Liver (tissue), 2 donors: ENCODE results near the gene GALK1.

Experiments used
- CTCF ChIP-seq: fragments of 150-350 bp; IDR thresholded peaks from 2 replicates; pipeline ENCODE4 v1.5.1; 2017; ENCODE audit warnings: improper control_type of control experiment, low read depth, low read length; ENCODE audit not compliant: missing input control
- YY1 ChIP-seq: IDR thresholded peaks from 2 replicates; pipeline ENCODE4 v1.6.1; 2016; ENCODE audit warnings: antibody characterized with exemption, mild to moderate bottlenecking
- donor health status: healthy.

DNA sequence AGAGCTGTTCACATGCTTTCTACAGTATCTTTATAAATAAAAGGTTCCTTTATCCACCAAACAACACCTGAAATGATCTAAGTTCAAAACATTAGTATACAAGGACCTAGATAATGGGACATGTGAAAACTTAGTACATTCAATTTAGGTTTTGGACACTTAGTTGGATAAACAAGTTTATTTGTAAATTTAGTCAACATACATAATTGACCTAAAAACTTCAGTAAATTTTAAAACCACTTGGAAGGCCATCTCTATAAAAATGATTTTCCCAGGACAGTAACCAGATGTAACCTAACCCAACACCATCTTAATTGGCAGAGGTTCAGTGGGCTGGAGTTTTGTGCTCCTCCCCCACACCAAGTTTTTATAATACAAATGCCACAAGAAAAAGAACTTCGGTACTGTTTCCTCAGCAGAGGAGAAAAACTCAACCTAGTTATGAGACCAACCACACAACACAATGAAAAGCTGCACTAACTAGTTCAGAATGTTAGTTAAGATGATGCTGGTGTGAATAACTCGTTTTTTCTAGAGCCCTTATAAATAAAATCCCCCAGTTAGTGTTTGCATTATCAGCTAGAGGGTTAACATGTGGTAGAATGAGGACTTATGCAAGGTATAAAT, 12.4 kb upstream of the GALK1 start:
- TF ChIP-seq YY1 (no peak), CTCF (no peak)
